Dedifferentiated amniotic fluid mesenchymal stem cell (primary cell): Measurements from ENCODE around the gene C6orf89.

Source experiments
- DNase-seq: peaks from one replicate; pipeline ENCODE4 v3.0.0-alpha.2; 2016; ENCODE audit errors: extremely low spot score

C6orf89 gene

GRCh38 chr6:36968266-36968977 lies 82.7 kb downstream of the C6orf89 start:
- DNase-seq, result no peak

GRCh38 chr6:36969240-36969691 lies 83.5 kb downstream of the C6orf89 start:
- DNase-seq, result no peak

- DNase-seq, result no peak
Observed at GRCh38 chr6:36969988-36970891, 84.5 kb downstream of the C6orf89 start.

- DNase-seq, result no peak
Observed at GRCh38 chr6:36970892-36971842, 85.4 kb downstream of the C6orf89 start.

GRCh38 chr6:36971921-36972673 lies 86.3 kb downstream of the C6orf89 start:
- no peak for DNase-seq

GRCh38 chr6:36973190-36973589 lies 87.4 kb downstream of the C6orf89 start:
- DNase-seq, result no peak

- no peak for DNase-seq
Observed at GRCh38 chr6:36973647-36974046, 87.9 kb downstream of the C6orf89 start.

GRCh38 chr6:36975231-36976006 lies 89.7 kb downstream of the C6orf89 start:
- DNase-seq, result no peak

- no peak for DNase-seq
Observed at GRCh38 chr6:36976007-36976264, 90.2 kb downstream of the C6orf89 start.

GRCh38 chr6:36976509-36976908 lies 90.8 kb downstream of the C6orf89 start:
- DNase-seq, result no peak

GRCh38 chr6:36976931-36977330 lies 91.2 kb downstream of the C6orf89 start:
- DNase-seq, result no peak

- DNase-seq, result no peak
Observed at GRCh38 chr6:36977470-36977941, 91.8 kb downstream of the C6orf89 start.
